Subcutaneous adipose tissue (tissue), 4 donors: ENCODE results near the gene AGBL4. TPM values are rescaled to one million over a fixed set of nuclear protein-coding genes. Genes with fewer than 3 reads are reported as not detected.

ENCODE experiments used
- CTCF ChIP-seq: fragments of 450-650 bp; IDR thresholded peaks from one replicate; pipeline ENCODE4 v1.5.1; 2016; ENCODE audit warnings: low read depth, mild to moderate bottlenecking, control low read depth, antibody characterized with exemption, moderate library complexity
- total RNA-seq, 4 donors: library from RNA; depleted of rRNA; stranded (reverse); fragments of >200 nt; gene quantifications; one replicate each; pipeline ENCODE4 v1.1.0, GENCODE V29; 2016

Gene AGBL4
- total RNA-seq, 4 donors from 2014 or later: 0.16 to 3.6 (median 0.59) TPM

- no peak for TF ChIP-seq CTCF
Measured at GRCh38 chr1:48966583-48966982, 1057.2 kb downstream of the AGBL4 start.

- no peak for TF ChIP-seq CTCF
Measured at GRCh38 chr1:48960320-48960719, 1063.4 kb downstream of the AGBL4 start.

DNA sequence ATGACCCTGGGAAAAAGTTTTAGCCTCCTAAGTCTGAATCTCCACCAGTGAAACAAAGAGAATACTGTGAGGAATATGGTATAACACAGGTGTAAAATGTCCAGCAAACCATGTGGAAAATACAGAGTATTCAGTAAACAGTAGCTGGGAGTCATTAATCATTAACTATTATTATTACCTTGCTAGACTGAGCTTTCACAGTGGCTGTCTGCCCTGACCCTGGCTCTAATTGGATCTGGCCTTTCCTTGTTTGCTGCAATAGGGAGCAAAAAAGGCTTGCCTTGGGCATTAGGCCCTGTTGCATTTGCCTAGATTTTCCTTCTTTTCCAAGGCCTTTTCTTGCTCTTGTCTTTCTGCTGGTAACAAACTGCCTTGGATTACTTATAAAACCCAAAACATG lies 1068.0 kb downstream of the AGBL4 start:
- TF ChIP-seq CTCF: no peak

DNA sequence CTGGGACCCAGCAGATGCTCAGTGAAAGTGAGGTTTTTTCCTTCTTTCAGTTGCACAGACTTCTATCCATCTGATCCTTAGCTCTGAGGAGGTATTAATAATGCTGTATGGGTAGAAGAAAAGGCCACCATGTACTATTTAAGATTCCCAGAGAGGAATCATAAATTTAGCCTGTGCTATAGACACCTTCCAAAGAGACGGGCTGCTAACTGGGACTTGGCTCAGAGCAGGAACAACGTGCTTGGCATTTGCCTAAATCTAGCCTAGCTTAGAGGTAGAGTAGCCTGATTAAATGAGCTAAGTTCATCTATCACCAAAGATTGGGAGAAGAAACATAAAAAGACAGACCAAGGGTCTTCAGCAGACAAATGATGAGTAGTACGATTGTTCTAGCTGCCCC lies 1070.1 kb downstream of the AGBL4 start:
- TF ChIP-seq CTCF: no peak

DNA sequence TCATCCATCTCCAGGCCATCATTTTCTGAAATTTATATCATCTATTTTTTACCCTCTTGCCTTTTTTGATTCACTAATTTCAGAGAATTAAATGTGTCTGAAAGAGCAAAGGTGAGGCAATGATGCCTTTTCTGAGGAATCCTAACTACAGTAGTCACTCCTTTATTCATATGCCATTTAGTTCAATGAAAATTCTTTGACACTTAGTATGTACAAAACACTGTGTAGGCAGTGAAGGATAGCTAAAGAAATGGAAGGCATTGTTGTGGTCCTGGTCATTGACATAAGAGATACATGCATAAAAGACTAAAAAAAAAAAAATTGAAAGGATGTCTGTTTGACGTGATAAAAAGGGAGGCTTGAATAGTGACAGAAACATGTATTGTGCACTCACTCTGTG lies 1075.2 kb downstream of the AGBL4 start:
- TF ChIP-seq CTCF: no peak

DNA sequence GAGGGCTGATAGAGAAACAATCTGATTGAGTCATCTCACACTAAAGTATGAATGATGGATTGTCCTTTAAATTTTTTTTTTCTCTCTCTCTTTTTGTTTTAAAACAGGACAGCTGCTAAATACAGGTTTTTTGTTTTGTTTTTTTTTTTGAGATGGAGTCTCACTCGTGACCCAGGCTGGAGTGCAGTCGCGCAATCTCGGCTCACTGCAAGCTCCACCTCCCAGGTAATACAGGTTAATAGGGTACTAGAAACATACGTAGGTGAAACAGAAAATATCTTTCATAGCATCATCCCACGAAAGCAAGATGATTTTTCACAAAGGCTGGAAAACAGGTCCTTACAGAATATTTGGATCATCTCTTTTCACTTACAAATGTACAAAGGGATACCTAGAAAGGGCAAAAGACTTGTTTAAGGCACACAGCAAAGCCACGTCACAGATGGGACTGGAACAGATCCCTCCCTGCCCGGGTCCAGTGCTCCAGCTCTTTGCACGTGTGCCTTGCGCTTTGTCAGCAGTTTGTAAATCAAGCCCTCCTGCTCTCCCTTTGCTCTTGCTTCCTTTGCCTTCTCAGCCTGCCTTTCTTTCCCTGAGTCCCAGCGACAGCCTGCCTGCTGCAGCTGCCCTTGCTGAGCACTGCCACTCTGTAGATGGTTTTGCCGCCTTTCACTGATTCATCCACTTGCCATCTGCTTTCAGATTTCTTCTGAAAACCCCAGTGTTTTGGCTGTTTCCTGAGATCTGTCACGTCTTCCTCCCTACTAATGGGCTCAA lies 1075.8 kb downstream of the AGBL4 start:
- no peak for TF ChIP-seq CTCF

GRCh38 chr1:48946070-48946469 lies 1077.7 kb downstream of the AGBL4 start:
- no peak for TF ChIP-seq CTCF
